Neural cell (in vitro differentiated cells): ENCODE data around the gene FRAT2. TPM values are rescaled to one million over a fixed set of nuclear protein-coding genes. Genes with fewer than 3 reads are reported as not detected.

Experiments used
- H2AFZ ChIP-seq: fragments of 200-600, 300-800 bp; sonication (generic), shearing (Covaris generic); 2 replicates; pipeline ENCODE4 v1.6.0; 2014; ENCODE audit warnings: low read depth, mild to moderate bottlenecking, antibody characterized with exemption, low read length, moderate library complexity
- H3F3A ChIP-seq: fragments of 200-600 bp; shearing (Covaris generic); 2 replicates; pipeline ENCODE4 v1.6.1; 2016; ENCODE audit warnings: mild to moderate bottlenecking, moderate library complexity, mixed read lengths, antibody characterized with exemption, low read length; ENCODE audit not compliant: insufficient read depth, poor library complexity, severe bottlenecking
- H3K27ac ChIP-seq: fragments of 200-600, 300-800 bp; sonication (generic), shearing (Covaris generic); 2 replicates; pipeline ENCODE4 v1.5.1; 2014; ENCODE audit warnings: mild to moderate bottlenecking, low read length, moderate library complexity
- H3K27me3 ChIP-seq: fragments of 300-800, 200-600 bp; sonication (generic), shearing (Covaris generic); 2 replicates; pipeline ENCODE4 v1.6.0; 2014; ENCODE audit warnings: mild to moderate bottlenecking, low read depth, low read length, moderate library complexity; ENCODE audit not compliant: insufficient read depth
- H3K36me3 ChIP-seq: fragments of 300-800, 200-600 bp; sonication (generic), shearing (Covaris generic); 2 replicates; pipeline ENCODE4 v1.5.1; 2014; ENCODE audit warnings: mild to moderate bottlenecking, antibody characterized with exemption, low read length, moderate library complexity; ENCODE audit not compliant: insufficient read depth
- H3K4me2 ChIP-seq: fragments of 300-800, 200-600 bp; sonication (generic), shearing (Covaris generic); 2 replicates; pipeline ENCODE4 v1.6.0; 2014; ENCODE audit warnings: mild to moderate bottlenecking, low read length
- H3K4me3 ChIP-seq: fragments of 300-800, 200-600 bp; sonication (generic), shearing (Covaris generic); 2 replicates; pipeline ENCODE4 v1.5.1; 2014; ENCODE audit warnings: mild to moderate bottlenecking, low read length, moderate library complexity
- H3K79me2 ChIP-seq: fragments of 200-600 bp; shearing (Covaris generic); replicated peaks from 2 replicates; pipeline ENCODE4 v1.6.0; 2014; ENCODE audit warnings: mild to moderate bottlenecking, low read length, moderate library complexity; ENCODE audit not compliant: insufficient read depth
- H3K9ac ChIP-seq: fragments of 300-800, 200-600 bp; sonication (generic), shearing (Covaris generic); 2 replicates; pipeline ENCODE4 v1.6.1; 2016; ENCODE audit warnings: mild to moderate bottlenecking, low read length, mixed read lengths
- H3K9me2 ChIP-seq: fragments of 200-600 bp; shearing (Covaris generic); 2 replicates; pipeline ENCODE4 v1.6.1; 2016; ENCODE audit warnings: mild to moderate bottlenecking, low read length, mixed read lengths; ENCODE audit not compliant: insufficient read depth
- H3K9me3 ChIP-seq: fragments of 200-600, 300-800 bp; sonication (generic), shearing (Covaris generic); 2 replicates; pipeline ENCODE4 v1.6.1; 2016; ENCODE audit warnings: mild to moderate bottlenecking, mixed run types, low read length, moderate library complexity, mixed read lengths
- H4K20me1 ChIP-seq: fragments of 200-600 bp; shearing (Covaris generic); 2 replicates; pipeline ENCODE4 v1.6.1; 2016; ENCODE audit warnings: mild to moderate bottlenecking, mixed run types; ENCODE audit not compliant: insufficient read depth
- EP300 ChIP-seq: fragments of 450-650 bp; conservative IDR thresholded peaks from 2 replicates; pipeline ENCODE4 v1.6.1; 2014; ENCODE audit warnings: antibody characterized with exemption, mild to moderate bottlenecking, moderate library complexity; ENCODE audit not compliant: poor library complexity, severe bottlenecking
- EZH2 ChIP-seq: fragments of 200-600, 300-800 bp; shearing (Covaris generic), sonication (generic); IDR thresholded peaks from 2 replicates; pipeline ENCODE4 v1.6.1; 2014; ENCODE audit warnings: antibody characterized with exemption, low read length, borderline replicate concordance, mild to moderate bottlenecking; ENCODE audit not compliant: insufficient read depth, poor library complexity, severe bottlenecking
- MXI1 ChIP-seq: fragments of 450-650 bp; conservative IDR thresholded peaks from 2 replicates; pipeline ENCODE4 v1.6.1; 2014; ENCODE audit warnings: antibody characterized with exemption, mild to moderate bottlenecking; ENCODE audit not compliant: poor library complexity, severe bottlenecking
- POLR2AphosphoS5 ChIP-seq: IDR thresholded peaks from 2 replicates; pipeline ENCODE4 v1.6.1; 2012
- RAD21 ChIP-seq: fragments of 450-650 bp; conservative IDR thresholded peaks from 2 replicates; pipeline ENCODE4 v1.6.1; 2014; ENCODE audit warnings: antibody characterized with exemption, mild to moderate bottlenecking, moderate library complexity
- REST ChIP-seq: IDR thresholded peaks from 2 replicates; pipeline ENCODE4 v1.6.1; 2012; ENCODE audit warnings: borderline replicate concordance
- SMC3 ChIP-seq: fragments of 450-650 bp; conservative IDR thresholded peaks from 2 replicates; pipeline ENCODE4 v1.6.1; 2014; ENCODE audit warnings: antibody characterized with exemption, mild to moderate bottlenecking, moderate library complexity; ENCODE audit not compliant: poor library complexity
- TAF1 ChIP-seq: IDR thresholded peaks from 2 replicates; pipeline ENCODE4 v1.6.1; 2012; ENCODE audit warnings: low read depth
- polyA plus RNA-seq: library from polyadenylated mRNA; depleted of rRNA; stranded (reverse); fragments of >200 nt; gene quantifications from 2 replicates; pipeline ENCODE4 v1.2.3, GENCODE V29; 2014
- TF ChIP-seq, protein P1 (sequence below): fragments of 450-650 bp; IDR thresholded peaks from 2 replicates; pipeline ENCODE4 v1.5.1; 2014; ENCODE audit warnings: antibody characterized with exemption, mild to moderate bottlenecking, moderate library complexity; ENCODE audit not compliant: poor library complexity, severe bottlenecking

The FRAT2 gene
- polyA plus RNA-seq, 1 donor from 2014 or later, result 18.5 TPM

- Histone ChIP-seq H2AFZ (no peak overlapping the region), H3K9me2 (no peaks in the 10 kb centered on the region), H3K9me3 (no peaks in the 10 kb centered on the region), H3K9ac (no peak overlapping the region), H3K79me2 (no peaks in the 10 kb centered on the region), H3K36me3 (no peaks in the 10 kb centered on the region), H3F3A (no peaks in the 10 kb centered on the region), H3K27ac (no peak overlapping the region), H3K4me2 (no peak overlapping the region), H3K27me3 (no peaks in the 10 kb centered on the region), H4K20me1 (no peaks in the 10 kb centered on the region), H3K4me3 (no peak overlapping the region)
- TF ChIP-seq MXI1, result no peak
- TF ChIP-seq EP300, result no peak
- no peak for TF ChIP-seq EZH2
- TF ChIP-seq RAD21, result no peak
- TF ChIP-seq, protein P1, sequence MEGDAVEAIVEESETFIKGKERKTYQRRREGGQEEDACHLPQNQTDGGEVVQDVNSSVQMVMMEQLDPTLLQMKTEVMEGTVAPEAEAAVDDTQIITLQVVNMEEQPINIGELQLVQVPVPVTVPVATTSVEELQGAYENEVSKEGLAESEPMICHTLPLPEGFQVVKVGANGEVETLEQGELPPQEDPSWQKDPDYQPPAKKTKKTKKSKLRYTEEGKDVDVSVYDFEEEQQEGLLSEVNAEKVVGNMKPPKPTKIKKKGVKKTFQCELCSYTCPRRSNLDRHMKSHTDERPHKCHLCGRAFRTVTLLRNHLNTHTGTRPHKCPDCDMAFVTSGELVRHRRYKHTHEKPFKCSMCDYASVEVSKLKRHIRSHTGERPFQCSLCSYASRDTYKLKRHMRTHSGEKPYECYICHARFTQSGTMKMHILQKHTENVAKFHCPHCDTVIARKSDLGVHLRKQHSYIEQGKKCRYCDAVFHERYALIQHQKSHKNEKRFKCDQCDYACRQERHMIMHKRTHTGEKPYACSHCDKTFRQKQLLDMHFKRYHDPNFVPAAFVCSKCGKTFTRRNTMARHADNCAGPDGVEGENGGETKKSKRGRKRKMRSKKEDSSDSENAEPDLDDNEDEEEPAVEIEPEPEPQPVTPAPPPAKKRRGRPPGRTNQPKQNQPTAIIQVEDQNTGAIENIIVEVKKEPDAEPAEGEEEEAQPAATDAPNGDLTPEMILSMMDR, result no peak
- TF ChIP-seq TAF1, result no peak
- no peak for TF ChIP-seq POLR2AphosphoS5
- no peak for TF ChIP-seq SMC3
- no peak for TF ChIP-seq REST
Observed at GRCh38 chr10:97383159-97383558, 48.6 kb upstream of the FRAT2 start.

GRCh38 chr10:97381626-97382025 is 47.1 kb upstream of the FRAT2 start:
- Histone ChIP-seq H3K27me3 (no peaks in the 10 kb centered on the region), H3K9me3 (no peaks in the 10 kb centered on the region), H3K9ac (no peak overlapping the region), H3F3A (no peaks in the 10 kb centered on the region), H3K79me2 (no peaks in the 10 kb centered on the region), H3K4me3 (no peak overlapping the region), H2AFZ (no peak overlapping the region), H3K36me3 (no peaks in the 10 kb centered on the region), H3K9me2 (no peaks in the 10 kb centered on the region), H3K4me2 (no peak overlapping the region), H4K20me1 (no peaks in the 10 kb centered on the region), H3K27ac (no peak overlapping the region)
- TF ChIP-seq, protein P1, result no peak
- TF ChIP-seq MXI1, result no peak
- no peak for TF ChIP-seq SMC3
- TF ChIP-seq POLR2AphosphoS5, result no peak
- no peak for TF ChIP-seq TAF1
- TF ChIP-seq RAD21, result no peak
